ENCODE data around the gene NUDCD2.

The NUDCD2 gene

DNA sequence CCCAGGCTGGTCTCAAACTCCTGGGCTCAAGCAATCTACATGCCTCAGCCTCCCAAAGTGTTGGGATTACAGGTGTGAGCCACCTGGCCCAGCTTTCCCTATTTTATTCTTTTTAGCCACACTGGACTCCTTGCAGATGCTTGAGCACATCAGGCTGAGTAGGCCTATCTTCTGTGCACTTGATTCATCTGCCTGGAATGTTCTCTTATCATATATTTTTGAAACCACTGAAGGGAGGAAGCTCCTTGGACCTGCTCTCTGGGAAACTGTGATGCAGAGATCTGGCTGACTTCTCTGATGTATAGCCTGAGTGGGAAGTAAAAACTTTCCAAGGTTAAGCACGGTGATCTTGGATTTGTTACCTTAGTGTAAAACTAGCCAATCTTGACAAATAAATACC is 39.0 kb upstream of the NUDCD2 start:
- H3K4me3 Mint-ChIP-seq: no peak overlapping the region
- H3K27ac Mint-ChIP-seq: no peak overlapping the region
- peaks cover 10% of the 10 kb centered on the region for H3K9me3 Mint-ChIP-seq
- peaks cover 9% of the 10 kb centered on the region for H3K4me1 Mint-ChIP-seq
- TF ChIP-seq, protein P1, sequence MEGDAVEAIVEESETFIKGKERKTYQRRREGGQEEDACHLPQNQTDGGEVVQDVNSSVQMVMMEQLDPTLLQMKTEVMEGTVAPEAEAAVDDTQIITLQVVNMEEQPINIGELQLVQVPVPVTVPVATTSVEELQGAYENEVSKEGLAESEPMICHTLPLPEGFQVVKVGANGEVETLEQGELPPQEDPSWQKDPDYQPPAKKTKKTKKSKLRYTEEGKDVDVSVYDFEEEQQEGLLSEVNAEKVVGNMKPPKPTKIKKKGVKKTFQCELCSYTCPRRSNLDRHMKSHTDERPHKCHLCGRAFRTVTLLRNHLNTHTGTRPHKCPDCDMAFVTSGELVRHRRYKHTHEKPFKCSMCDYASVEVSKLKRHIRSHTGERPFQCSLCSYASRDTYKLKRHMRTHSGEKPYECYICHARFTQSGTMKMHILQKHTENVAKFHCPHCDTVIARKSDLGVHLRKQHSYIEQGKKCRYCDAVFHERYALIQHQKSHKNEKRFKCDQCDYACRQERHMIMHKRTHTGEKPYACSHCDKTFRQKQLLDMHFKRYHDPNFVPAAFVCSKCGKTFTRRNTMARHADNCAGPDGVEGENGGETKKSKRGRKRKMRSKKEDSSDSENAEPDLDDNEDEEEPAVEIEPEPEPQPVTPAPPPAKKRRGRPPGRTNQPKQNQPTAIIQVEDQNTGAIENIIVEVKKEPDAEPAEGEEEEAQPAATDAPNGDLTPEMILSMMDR (IDR thresholded peaks at IDR 0.05): no peak
- DNase-seq: no peak
- H3K36me3 Mint-ChIP-seq (ENCODE audit: low read depth): peaks cover 5% of the 10 kb centered on the region
- H3K27me3 Mint-ChIP-seq (ENCODE audit: low read depth, poor library complexity): no peaks in the 10 kb centered on the region

DNA sequence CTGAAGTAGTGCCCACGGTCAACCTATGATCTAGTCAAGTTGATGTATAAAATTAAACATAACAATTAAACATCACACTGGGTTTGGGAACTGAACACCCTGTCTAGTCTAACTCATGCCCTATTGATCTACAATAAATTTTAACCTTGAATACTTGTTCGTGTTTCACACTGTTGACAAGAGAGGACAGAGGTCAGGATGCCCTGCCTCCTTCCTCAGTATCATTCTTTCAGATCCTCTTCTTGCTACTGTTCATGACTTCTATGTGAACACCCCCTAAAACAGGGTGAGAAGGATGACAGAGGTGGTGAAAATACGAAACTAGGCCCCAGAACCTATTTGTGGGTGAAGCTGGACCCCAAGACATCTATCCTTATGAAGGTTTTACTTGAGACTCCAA is 37.4 kb upstream of the NUDCD2 start:
- H3K4me1 Mint-ChIP-seq: peaks cover under 1% of the 10 kb centered on the region
- no peaks in the 10 kb centered on the region for H3K27me3 Mint-ChIP-seq (ENCODE audit: low read depth, poor library complexity)
- peaks cover 10% of the 10 kb centered on the region for H3K9me3 Mint-ChIP-seq
- TF ChIP-seq, protein P1 (IDR thresholded peaks at IDR 0.05): no peak
- peaks cover 17% of the 10 kb centered on the region for H3K36me3 Mint-ChIP-seq (ENCODE audit: low read depth)
- no peak for DNase-seq
- no peak overlapping the region for H3K27ac Mint-ChIP-seq
- no peak overlapping the region for H3K4me3 Mint-ChIP-seq

DNA sequence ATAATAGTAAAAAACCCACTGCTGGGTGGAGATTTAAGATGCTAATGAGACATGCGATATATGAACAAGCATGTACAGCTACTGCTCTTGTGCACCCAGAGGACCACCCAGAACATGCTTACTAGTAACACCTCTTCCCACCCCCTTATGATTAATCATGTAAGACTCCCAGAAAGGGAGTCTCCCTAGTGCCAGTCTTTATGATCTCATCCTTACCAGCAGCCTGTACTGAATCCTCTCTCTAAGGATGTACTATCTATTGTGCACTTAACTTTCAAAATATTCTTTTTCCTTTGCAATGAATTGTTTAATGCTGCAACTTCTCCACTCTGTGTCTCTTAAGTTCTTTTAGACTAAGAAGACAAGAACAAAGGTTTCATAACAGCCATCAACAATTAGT is 36.4 kb upstream of the NUDCD2 start:
- Mint-ChIP-seq H3K27ac (no peak overlapping the region), H3K27me3 (ENCODE audit: low read depth, poor library complexity) (no peaks in the 10 kb centered on the region), H3K4me3 (no peak overlapping the region), H3K9me3 (peaks cover 10% of the 10 kb centered on the region), H3K4me1 (no peaks in the 10 kb centered on the region), H3K36me3 (ENCODE audit: low read depth) (peaks cover 27% of the 10 kb centered on the region)
- no peak for DNase-seq
- TF ChIP-seq, protein P1 (IDR thresholded peaks at IDR 0.05): no peak

DNA sequence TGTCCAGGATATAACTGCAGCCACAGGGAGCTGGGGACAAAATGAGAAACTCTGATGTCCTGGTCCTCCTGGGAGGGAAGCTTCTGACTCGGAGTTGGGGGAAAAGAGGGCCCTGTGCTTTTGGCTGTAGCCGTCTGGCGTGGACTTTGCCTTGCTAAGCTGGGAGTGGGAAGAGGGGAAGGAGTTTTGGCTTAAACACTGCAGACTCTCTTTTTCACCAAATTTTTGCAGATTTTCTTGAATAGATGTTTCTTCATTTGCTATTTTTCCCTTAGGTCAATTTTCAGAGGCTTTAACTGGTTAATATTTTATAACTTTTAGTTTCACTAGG is 29.8 kb upstream of the NUDCD2 start:
- TF ChIP-seq, protein P1 (IDR thresholded peaks at IDR 0.05): no peak
- H3K36me3 Mint-ChIP-seq (ENCODE audit: low read depth): peaks cover 81% of the 10 kb centered on the region
- peaks cover 4% of the 10 kb centered on the region for H3K27me3 Mint-ChIP-seq (ENCODE audit: low read depth, poor library complexity)
- peak overlapping the region; percentile 56 for H3K4me3 Mint-ChIP-seq
- H3K27ac Mint-ChIP-seq: peak overlapping the region; percentile 98
- no peak for DNase-seq
- H3K4me1 Mint-ChIP-seq: peaks cover 22% of the 10 kb centered on the region
- H3K9me3 Mint-ChIP-seq: peaks cover 38% of the 10 kb centered on the region

DNA sequence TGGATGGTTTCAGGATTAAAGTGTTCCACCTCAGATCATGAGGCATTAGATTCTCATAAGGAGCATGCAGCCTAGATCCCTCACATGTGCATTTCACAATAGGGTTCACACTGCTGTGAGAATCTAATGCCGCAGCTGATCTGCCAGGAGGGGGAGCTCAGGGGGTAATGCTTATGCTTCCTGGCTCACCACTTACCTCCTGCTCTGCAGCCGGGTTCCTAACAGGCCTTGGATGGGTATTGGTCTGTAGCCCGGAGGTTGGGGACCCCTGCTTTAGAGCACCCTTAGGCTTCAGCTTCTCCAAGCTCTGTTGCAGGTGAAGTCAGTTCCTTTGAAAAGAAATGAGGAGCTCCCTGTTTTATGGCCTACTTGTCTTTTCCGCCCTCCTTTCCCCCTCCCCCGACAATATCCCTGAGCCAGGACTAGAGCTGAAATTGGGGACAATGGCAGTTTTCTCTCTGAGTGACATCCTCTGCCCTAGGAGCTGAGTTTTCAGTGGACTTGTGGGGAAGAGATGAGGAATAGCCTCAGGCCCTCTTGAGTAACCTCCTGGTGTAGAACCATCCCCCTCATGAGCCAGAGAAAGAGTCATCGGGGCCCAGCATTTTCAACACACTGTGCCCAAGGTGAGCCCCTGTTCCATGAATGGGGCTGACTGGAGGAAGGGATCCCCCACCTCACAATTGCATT is 29.3 kb upstream of the NUDCD2 start:
- peak overlapping the region; percentile 56 for H3K4me3 Mint-ChIP-seq
- peaks cover 4% of the 10 kb centered on the region for H3K27me3 Mint-ChIP-seq (ENCODE audit: low read depth, poor library complexity)
- TF ChIP-seq, protein P1 (IDR thresholded peaks at IDR 0.05): no peak
- H3K36me3 Mint-ChIP-seq (ENCODE audit: low read depth): peaks cover 86% of the 10 kb centered on the region
- peaks cover 38% of the 10 kb centered on the region for H3K9me3 Mint-ChIP-seq
- H3K4me1 Mint-ChIP-seq: peaks cover 22% of the 10 kb centered on the region
- H3K27ac Mint-ChIP-seq: peak overlapping the region; percentile 98
- no peak for DNase-seq

DNA sequence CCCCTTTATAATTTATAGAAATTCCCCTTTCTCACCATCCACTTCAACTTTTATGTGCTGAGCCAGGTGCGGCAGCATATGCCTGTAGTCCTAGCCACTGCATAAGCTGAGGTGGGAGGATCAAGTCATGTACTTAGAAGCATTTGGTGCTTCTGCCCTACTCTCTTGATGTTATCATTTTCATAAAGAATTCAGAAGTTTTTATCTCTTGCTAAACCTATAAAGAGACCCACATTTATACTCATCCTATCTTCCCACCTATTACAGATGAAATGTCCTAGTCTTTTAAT is 19.0 kb upstream of the NUDCD2 start:
- TF ChIP-seq, protein P1 (IDR thresholded peaks at IDR 0.05): no peak
- Mint-ChIP-seq H3K4me3 (no peak overlapping the region), H3K27me3 (ENCODE audit: low read depth, poor library complexity) (no peaks in the 10 kb centered on the region), H3K9me3 (no peaks in the 10 kb centered on the region), H3K27ac (no peak overlapping the region), H3K4me1 (no peaks in the 10 kb centered on the region), H3K36me3 (ENCODE audit: low read depth) (peaks cover 86% of the 10 kb centered on the region)
- no peak for DNase-seq
